Smooth muscle cell (in vitro differentiated cells): ENCODE measurements around the gene SPPL2B. TPM values are rescaled to one million over a fixed set of nuclear protein-coding genes. Genes with fewer than 3 reads are reported as not detected.

Experiments
- DNase-seq: peaks from one replicate; lab custom pipeline; 2025; ENCODE audit not compliant: unreplicated experiment; lab: John Stamatoyannopoulos, UW
- H2AFZ ChIP-seq: fragments of 200-600 bp; sonication (generic); 2 replicates; pipeline ENCODE4 v1.6.0; 2016; ENCODE audit warnings: antibody characterized with exemption, low read depth, mild to moderate bottlenecking
- H3F3A ChIP-seq: fragments of 200-600 bp; sonication (generic); 2 replicates; pipeline ENCODE4 v1.6.0; 2017; ENCODE audit warnings: antibody characterized with exemption, low read depth
- H3K27ac ChIP-seq: fragments of 200-600 bp; sonication (generic); 2 replicates; pipeline ENCODE4 v1.5.1; 2016; ENCODE audit warnings: low read depth, mild to moderate bottlenecking
- H3K27me3 ChIP-seq: fragments of 200-600 bp; sonication (generic); 2 replicates; pipeline ENCODE4 v1.6.1; 2016; ENCODE audit warnings: low read depth, mild to moderate bottlenecking
- H3K36me3 ChIP-seq: fragments of 200-600 bp; sonication (generic); 2 replicates; pipeline ENCODE4 v1.5.1; 2016; ENCODE audit warnings: low read depth
- H3K4me1 ChIP-seq: fragments of 200-600 bp; sonication (generic); 2 replicates; pipeline ENCODE4 v1.5.1; 2016; ENCODE audit warnings: low read depth
- H3K4me2 ChIP-seq: fragments of 200-600 bp; sonication (generic); 2 replicates; pipeline ENCODE4 v1.6.0; 2016; ENCODE audit warnings: mild to moderate bottlenecking
- H3K4me3 ChIP-seq: fragments of 200-600 bp; sonication (generic); 2 replicates; pipeline ENCODE4 v1.5.1; 2016; ENCODE audit warnings: mild to moderate bottlenecking
- H3K79me2 ChIP-seq: fragments of 200-600 bp; sonication (generic); 2 replicates; pipeline ENCODE4 v1.6.0; 2016; ENCODE audit warnings: low read depth, mild to moderate bottlenecking
- H3K9ac ChIP-seq: fragments of 200-600 bp; sonication (generic); 2 replicates; pipeline ENCODE4 v1.6.0; 2016; ENCODE audit warnings: low read depth
- H3K9me3 ChIP-seq: fragments of 200-600 bp; sonication (generic); replicated peaks from 2 replicates; pipeline ENCODE4 v1.5.1; 2016; ENCODE audit warnings: low read depth
- H4K20me1 ChIP-seq: fragments of 200-600 bp; sonication (generic); 2 replicates; pipeline ENCODE4 v1.6.0; 2016; ENCODE audit warnings: low read depth
- WGBS: methylation state at CpG from one replicate; pipeline ENCODE4 v1.1.7; 2016; ENCODE audit warnings: low lambda C conversion rate; 5-methylcytosine and 5-hydroxymethylcytosine counted together
- polyA plus RNA-seq: library from polyadenylated mRNA; unstranded; fragments of >200 nt; fragmentation: Nextera tagmentation; extraction: Ambion mirVana; gene quantifications from 2 replicates; pipeline ENCODE4 v1.2.1, GENCODE V29; 2016
- total RNA-seq: library from RNA; depleted of rRNA; stranded (reverse); fragments of >200 nt; gene quantifications from 2 replicates; pipeline ENCODE4 v1.2.3, GENCODE V29; 2014
- TF ChIP-seq, protein P1 (sequence below): fragments of 200-600 bp; sonication (generic); IDR thresholded peaks from 2 replicates; pipeline ENCODE4 v1.5.1; 2017; ENCODE audit warnings: borderline replicate concordance, mild to moderate bottlenecking, antibody characterized with exemption; ENCODE audit not compliant: insufficient read depth, poor library complexity, severe bottlenecking

SPPL2B gene
- total and polyA plus RNA-seq, 2 experiments from 2014 or later, result 53.6 to 54.7 TPM

DNA sequence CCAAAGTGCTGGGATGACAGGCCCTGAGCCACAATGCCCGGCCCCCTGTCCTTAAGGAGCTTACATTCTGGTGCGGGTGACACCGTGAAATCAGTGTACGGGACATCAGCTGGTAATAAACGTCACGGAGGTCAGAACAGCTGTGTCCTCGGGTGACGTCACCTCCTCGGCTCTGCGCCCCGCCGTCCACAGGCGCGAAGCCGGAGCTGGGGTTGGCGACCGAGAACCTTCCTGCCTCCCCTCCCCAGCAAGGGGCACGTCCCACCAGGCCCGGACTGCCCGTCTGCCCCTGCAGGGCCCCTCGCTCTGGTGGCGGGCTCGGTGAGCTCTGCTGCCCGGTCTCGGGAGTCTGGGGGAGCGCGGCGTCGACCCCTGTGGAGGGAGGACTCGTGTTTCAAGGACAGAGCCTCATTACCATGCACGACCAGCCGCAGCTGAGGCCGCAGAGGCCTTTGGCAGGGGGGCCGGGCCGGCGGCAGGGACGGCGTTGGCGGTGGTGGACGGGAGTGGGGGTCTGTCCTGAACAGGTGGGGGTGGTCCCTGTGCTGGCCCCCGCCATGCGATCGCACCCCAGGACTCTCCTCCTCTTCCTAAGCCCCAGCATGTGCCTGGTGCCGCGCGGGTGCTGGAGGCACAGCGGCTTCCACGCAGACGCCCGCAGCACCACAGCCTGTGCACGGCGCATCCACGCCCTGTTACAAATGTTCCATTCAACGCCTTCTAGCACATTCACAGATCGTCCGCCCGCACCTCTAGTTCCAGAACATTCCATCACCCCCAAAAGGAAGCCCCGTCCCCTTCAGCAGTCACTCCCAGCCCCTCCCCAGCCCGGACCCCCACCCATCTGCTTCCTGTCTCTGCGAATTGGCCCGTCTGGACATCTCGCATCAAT is 25.9 kb upstream of the SPPL2B start:
- Histone ChIP-seq H4K20me1 (no peaks in the 10 kb centered on the region), H3K4me2 (no peak overlapping the region), H2AFZ (no peak overlapping the region), H3K36me3 (no peaks in the 10 kb centered on the region), H3K9me3 (no peaks in the 10 kb centered on the region), H3F3A (no peaks in the 10 kb centered on the region), H3K4me3 (no peak overlapping the region), H3K27ac (no peak overlapping the region), H3K79me2 (no peaks in the 10 kb centered on the region), H3K4me1 (no peaks in the 10 kb centered on the region), H3K27me3 (peaks cover 10% of the 10 kb centered on the region), H3K9ac (no peak overlapping the region)
- no peak for DNase-seq
- WGBS, result 62% methylated on average over 42 of the region's 62 CpGs
- TF ChIP-seq, protein P1, sequence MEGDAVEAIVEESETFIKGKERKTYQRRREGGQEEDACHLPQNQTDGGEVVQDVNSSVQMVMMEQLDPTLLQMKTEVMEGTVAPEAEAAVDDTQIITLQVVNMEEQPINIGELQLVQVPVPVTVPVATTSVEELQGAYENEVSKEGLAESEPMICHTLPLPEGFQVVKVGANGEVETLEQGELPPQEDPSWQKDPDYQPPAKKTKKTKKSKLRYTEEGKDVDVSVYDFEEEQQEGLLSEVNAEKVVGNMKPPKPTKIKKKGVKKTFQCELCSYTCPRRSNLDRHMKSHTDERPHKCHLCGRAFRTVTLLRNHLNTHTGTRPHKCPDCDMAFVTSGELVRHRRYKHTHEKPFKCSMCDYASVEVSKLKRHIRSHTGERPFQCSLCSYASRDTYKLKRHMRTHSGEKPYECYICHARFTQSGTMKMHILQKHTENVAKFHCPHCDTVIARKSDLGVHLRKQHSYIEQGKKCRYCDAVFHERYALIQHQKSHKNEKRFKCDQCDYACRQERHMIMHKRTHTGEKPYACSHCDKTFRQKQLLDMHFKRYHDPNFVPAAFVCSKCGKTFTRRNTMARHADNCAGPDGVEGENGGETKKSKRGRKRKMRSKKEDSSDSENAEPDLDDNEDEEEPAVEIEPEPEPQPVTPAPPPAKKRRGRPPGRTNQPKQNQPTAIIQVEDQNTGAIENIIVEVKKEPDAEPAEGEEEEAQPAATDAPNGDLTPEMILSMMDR, result no peak

DNA sequence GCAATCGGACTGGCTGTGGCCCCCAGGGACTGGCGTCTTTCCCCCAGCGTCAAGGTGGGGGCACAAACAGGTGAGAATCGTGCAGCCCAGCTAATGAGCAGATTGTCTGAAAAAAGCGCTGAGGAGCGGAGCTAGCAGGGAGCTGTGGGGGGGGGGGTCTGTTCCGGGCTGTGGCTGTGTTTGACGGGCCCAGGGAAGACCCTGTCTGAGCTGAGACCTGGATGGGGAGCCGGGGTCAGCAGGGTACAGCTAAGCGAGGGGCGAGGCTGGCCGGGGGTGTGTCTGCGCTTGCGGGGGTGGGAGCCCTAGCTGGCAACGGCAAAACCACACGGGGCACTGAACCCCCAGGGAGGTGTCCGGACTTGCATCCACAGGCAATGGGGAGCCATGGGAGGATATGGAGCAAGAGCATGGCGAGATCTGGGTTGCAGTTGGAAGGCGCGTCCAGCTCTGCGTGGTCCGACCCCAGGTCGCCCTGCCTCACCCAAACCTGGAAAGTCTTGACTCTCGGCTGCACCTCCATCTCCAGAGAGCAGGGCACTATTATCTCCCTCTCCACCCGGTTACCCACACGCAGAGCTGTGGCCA is 25.2 kb upstream of the SPPL2B start:
- Histone ChIP-seq H3K36me3 (no peaks in the 10 kb centered on the region), H3K4me1 (no peaks in the 10 kb centered on the region), H4K20me1 (no peaks in the 10 kb centered on the region), H3K9me3 (no peaks in the 10 kb centered on the region), H3K9ac (no peak overlapping the region), H3F3A (no peaks in the 10 kb centered on the region), H2AFZ (no peak overlapping the region), H3K4me3 (no peak overlapping the region), H3K79me2 (no peaks in the 10 kb centered on the region), H3K27ac (no peak overlapping the region), H3K27me3 (peaks cover 13% of the 10 kb centered on the region), H3K4me2 (no peak overlapping the region)
- 94% methylated on average over 26 of the region's 26 CpGs for WGBS
- DNase-seq, result no peak
- TF ChIP-seq, protein P1, result no peak

DNA sequence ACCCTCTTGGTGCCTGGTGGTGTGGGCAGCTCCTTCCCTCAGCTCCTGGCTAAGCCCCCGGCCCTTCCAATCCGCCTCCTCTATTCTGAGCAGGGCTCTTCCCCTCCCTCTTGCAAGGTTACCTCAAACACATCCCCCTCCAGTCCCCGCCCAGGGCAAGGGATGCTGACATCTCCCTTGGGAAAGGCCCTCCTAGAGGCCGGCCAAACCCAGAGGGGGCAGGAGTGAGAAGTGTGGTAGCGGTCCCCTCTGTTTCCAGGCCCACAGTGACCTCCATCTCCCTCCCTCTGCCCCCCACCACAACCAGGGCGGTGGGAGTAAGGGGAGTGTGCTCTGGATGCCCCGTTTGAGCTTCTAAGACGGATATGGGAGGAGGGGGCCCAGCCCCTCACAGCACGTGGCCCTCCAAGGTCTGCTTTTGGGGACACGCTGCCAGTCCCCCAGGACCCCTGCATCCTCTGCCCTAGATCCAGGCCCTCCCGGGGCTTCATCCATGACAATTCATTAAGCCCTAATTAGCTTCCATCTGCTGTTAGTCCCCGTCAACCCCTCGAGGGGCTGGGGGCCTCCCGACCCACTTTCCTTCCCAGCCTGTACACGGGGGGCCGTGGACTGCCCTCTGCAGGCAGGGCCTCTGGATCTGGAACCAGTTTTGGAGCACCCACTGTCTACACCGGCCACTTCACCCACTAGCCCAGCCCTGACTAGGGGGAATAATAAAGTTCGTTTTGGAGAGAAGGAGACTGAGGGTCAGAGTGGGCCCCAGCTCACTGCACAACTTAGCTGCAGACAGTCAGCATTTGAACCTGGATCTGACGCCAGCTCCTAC is 22.8 kb upstream of the SPPL2B start:
- Histone ChIP-seq H3K4me3 (no peak overlapping the region), H3K27ac (no peak overlapping the region), H3K9ac (no peak overlapping the region), H3K4me2 (no peak overlapping the region), H4K20me1 (no peaks in the 10 kb centered on the region), H3K36me3 (no peaks in the 10 kb centered on the region), H2AFZ (no peak overlapping the region), H3K4me1 (no peaks in the 10 kb centered on the region), H3K9me3 (no peaks in the 10 kb centered on the region), H3F3A (no peaks in the 10 kb centered on the region), H3K27me3 (peaks cover 16% of the 10 kb centered on the region), H3K79me2 (no peaks in the 10 kb centered on the region)
- no peak for DNase-seq
- TF ChIP-seq, protein P1, result no peak
- 91% methylated on average over 19 of the region's 19 CpGs for WGBS
